GM18520 (cell line): ENCODE measurements around the gene ELOVL3.
"Not testable (repeated sequence)": the region's sequence is repeated elsewhere in the genome, so short reads cannot be mapped to it uniquely, and the experiment has no call there.

ENCODE experiments used
- ATAC-seq: cut with Tn5 transposase; IDR thresholded peaks from one replicate; pipeline ENCODE4 v1.9.1; 2021; ENCODE audit not compliant: unreplicated experiment

ELOVL3 gene

GRCh38 chr10:102225646-102226541, at the start of gene ELOVL3:
Gene ELOVL3 (plus strand): TSS chr10:102226299. CDS start chr10:102226549, 250 bp downstream.
- ATAC-seq = peak; percentile 80

GRCh38 chr10:102184606-102185005, 41.5 kb upstream of the ELOVL3 start:
- no peak for ATAC-seq

GRCh38 chr10:102185272-102185671, 40.8 kb upstream of the ELOVL3 start:
- no peak for ATAC-seq

GRCh38 chr10:102185811-102186527, 40.1 kb upstream of the ELOVL3 start:
- no peak for ATAC-seq

- ATAC-seq = no peak
Observed at GRCh38 chr10:102188298-102188940, 37.7 kb upstream of the ELOVL3 start.

- ATAC-seq = not testable (repeated sequence)
Observed at GRCh38 chr10:102188941-102189898, 36.9 kb upstream of the ELOVL3 start.

- ATAC-seq = no peak
Observed at GRCh38 chr10:102191956-102192355, 34.1 kb upstream of the ELOVL3 start.

- no peak for ATAC-seq
Observed at GRCh38 chr10:102195296-102195870, 30.7 kb upstream of the ELOVL3 start.

GRCh38 chr10:102196893-102197292, 29.2 kb upstream of the ELOVL3 start:
- ATAC-seq = no peak

GRCh38 chr10:102198027-102198426, 28.1 kb upstream of the ELOVL3 start:
- ATAC-seq = no peak

- ATAC-seq = no peak
Observed at GRCh38 chr10:102200751-102201640, 25.1 kb upstream of the ELOVL3 start.

- ATAC-seq = no peak
Observed at GRCh38 chr10:102202386-102202785, 23.7 kb upstream of the ELOVL3 start.

- ATAC-seq = no peak
Observed at GRCh38 chr10:102208311-102209035, 17.6 kb upstream of the ELOVL3 start.

GRCh38 chr10:102211615-102212299, 14.3 kb upstream of the ELOVL3 start:
- ATAC-seq = no peak

- not testable (repeated sequence) for ATAC-seq
Observed at GRCh38 chr10:102213599-102213998, 12.5 kb upstream of the ELOVL3 start.

GRCh38 chr10:102219370-102219769, 6.7 kb upstream of the ELOVL3 start:
- no peak for ATAC-seq

GRCh38 chr10:102220612-102221011, 5.5 kb upstream of the ELOVL3 start:
- no peak for ATAC-seq

- ATAC-seq = no peak
Observed at GRCh38 chr10:102222797-102223196, 3.3 kb upstream of the ELOVL3 start.
